ENCODE results near the gene SCUBE1. TPM values are rescaled to one million over a fixed set of nuclear protein-coding genes. Genes with fewer than 3 reads are reported as not detected.

Gene SCUBE1
- total RNA-seq, 2 experiments from 2014 or later: 0.07 TPM; not detected in 1

GRCh38 chr22:43173566-43173965 lies 169.6 kb downstream of the SCUBE1 start:
- TF ChIP-seq CTCF (IDR thresholded peaks at IDR 0.05): no peak
- no peak overlapping the region for H3K27ac Mint-ChIP-seq

GRCh38 chr22:43172191-43172590 lies 171.0 kb downstream of the SCUBE1 start:
- no peak for DNase-seq
- ChIA-PET POLR2A (no interaction called here), CTCF (no interaction called here)
- Mint-ChIP-seq H3K4me1 (ENCODE audit: low read depth) (no peaks in the 10 kb centered on the region), H3K9me3 (no peaks in the 10 kb centered on the region), H3K27me3 (no peaks in the 10 kb centered on the region), H3K36me3 (ENCODE audit: low read depth) (peaks cover 18% of the 10 kb centered on the region), H3K4me3 (no peak overlapping the region), H3K27ac (no peak overlapping the region)
- ATAC-seq: no peak
- TF ChIP-seq CTCF (IDR thresholded peaks at IDR 0.05): no peak
- intact Hi-C loops (cut with micrococcal nuclease): no loop called here

More at GRCh38 chr22:43173566-43173965, 169.6 kb downstream of the SCUBE1 start:
- Mint-ChIP-seq H3K4me1 (ENCODE audit: low read depth) (no peaks in the 10 kb centered on the region), H3K27me3 (no peaks in the 10 kb centered on the region), H3K9me3 (no peaks in the 10 kb centered on the region), H3K4me3 (no peak overlapping the region), H3K36me3 (ENCODE audit: low read depth) (peaks cover 31% of the 10 kb centered on the region)
- CTCF ChIA-PET: no interaction called here
- no peak for DNase-seq
- no peak for ATAC-seq
- intact Hi-C loops (cut with micrococcal nuclease): no loop called here
- POLR2A ChIA-PET: no interaction called here

GRCh38 chr22:43171607-43172006 lies 171.6 kb downstream of the SCUBE1 start:
- H3K27me3 Mint-ChIP-seq: no peaks in the 10 kb centered on the region
- no peaks in the 10 kb centered on the region for H3K9me3 Mint-ChIP-seq
- ChIA-PET POLR2A (no interaction called here), CTCF (no interaction called here)
- intact Hi-C loops (cut with micrococcal nuclease): no loop called here
- DNase-seq: no peak
- no peak overlapping the region for H3K27ac Mint-ChIP-seq
- TF ChIP-seq CTCF (IDR thresholded peaks at IDR 0.05): no peak
- H3K4me1 Mint-ChIP-seq (ENCODE audit: low read depth): no peaks in the 10 kb centered on the region
- H3K36me3 Mint-ChIP-seq (ENCODE audit: low read depth): peaks cover 18% of the 10 kb centered on the region
- H3K4me3 Mint-ChIP-seq: no peak overlapping the region
- no peak for ATAC-seq

GRCh38 chr22:43171019-43171491 lies 172.1 kb downstream of the SCUBE1 start:
- no peaks in the 10 kb centered on the region for H3K4me1 Mint-ChIP-seq (ENCODE audit: low read depth)
- no peak overlapping the region for H3K27ac Mint-ChIP-seq
- intact Hi-C loops (cut with micrococcal nuclease): no loop called here
- POLR2A ChIA-PET: interaction anchor here (2.4 kb wide), 1 partner anchor 11 kb away, joined by 9 read pairs; no protein-coding TSS in a partner anchor
- H3K9me3 Mint-ChIP-seq: no peaks in the 10 kb centered on the region
- DNase-seq (no peak), ATAC-seq (no peak)
- CTCF ChIA-PET: no interaction called here
- H3K27me3 Mint-ChIP-seq: no peaks in the 10 kb centered on the region
- peaks cover 18% of the 10 kb centered on the region for H3K36me3 Mint-ChIP-seq (ENCODE audit: low read depth)
- no peak overlapping the region for H3K4me3 Mint-ChIP-seq
- TF ChIP-seq CTCF (IDR thresholded peaks at IDR 0.05): no peak

- Mint-ChIP-seq H3K27ac (no peak overlapping the region), H3K27me3 (no peaks in the 10 kb centered on the region), H3K9me3 (no peaks in the 10 kb centered on the region), H3K36me3 (ENCODE audit: low read depth) (peaks cover 16% of the 10 kb centered on the region), H3K4me1 (ENCODE audit: low read depth) (no peaks in the 10 kb centered on the region), H3K4me3 (no peak overlapping the region)
- ChIA-PET POLR2A (interaction anchor here (2.4 kb wide), 1 partner anchor 12 kb away, joined by 9 read pairs; no protein-coding TSS in a partner anchor), CTCF (no interaction called here)
- no peak for DNase-seq
- TF ChIP-seq CTCF (IDR thresholded peaks at IDR 0.05): no peak
- no peak for ATAC-seq
- intact Hi-C loops (cut with micrococcal nuclease): no loop called here
These were observed 173.1 kb downstream of the SCUBE1 start for GRCh38 chr22:43170131-43170480.
